Fibroblast of skin of left quadriceps (primary cell): ENCODE data around the gene GUCA2B.

ENCODE experiments used
- DNase-seq, 2 experiments: peaks; one replicate each; pipeline ENCODE4 v3.0.0-alpha.2; 2013; ENCODE audit warnings: low read depth in 2 of 2

GUCA2B gene

GRCh38 chr1:42184616-42185015 lies 31.4 kb downstream of the GUCA2B start:
- no peak for DNase-seq

GRCh38 chr1:42186152-42186551 lies 32.9 kb downstream of the GUCA2B start:
- DNase-seq, result peak; percentile 51 to 54

- no peak for DNase-seq
Measured at GRCh38 chr1:42189931-42190853, 37.0 kb downstream of the GUCA2B start.

DNA sequence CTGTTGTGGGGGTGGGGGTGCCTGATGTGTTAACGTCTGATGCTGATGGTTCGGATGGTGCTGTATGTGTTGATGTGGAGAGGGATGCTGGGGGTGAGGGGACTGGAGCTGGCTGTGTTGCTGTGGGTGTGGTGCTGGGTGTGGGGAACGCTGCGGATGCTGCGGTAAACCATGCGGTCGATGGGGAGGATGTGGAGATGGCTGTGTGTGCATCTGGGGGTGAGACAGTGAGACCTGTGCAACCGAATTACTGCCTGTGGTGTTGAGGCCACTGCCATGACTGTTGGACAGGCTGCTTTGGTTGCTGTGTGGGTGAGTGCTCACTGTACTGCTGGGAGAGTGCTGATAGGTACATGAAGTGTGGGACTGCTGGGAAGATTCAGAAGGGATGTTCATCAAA lies 38.1 kb downstream of the GUCA2B start:
- DNase-seq, result no peak

DNA sequence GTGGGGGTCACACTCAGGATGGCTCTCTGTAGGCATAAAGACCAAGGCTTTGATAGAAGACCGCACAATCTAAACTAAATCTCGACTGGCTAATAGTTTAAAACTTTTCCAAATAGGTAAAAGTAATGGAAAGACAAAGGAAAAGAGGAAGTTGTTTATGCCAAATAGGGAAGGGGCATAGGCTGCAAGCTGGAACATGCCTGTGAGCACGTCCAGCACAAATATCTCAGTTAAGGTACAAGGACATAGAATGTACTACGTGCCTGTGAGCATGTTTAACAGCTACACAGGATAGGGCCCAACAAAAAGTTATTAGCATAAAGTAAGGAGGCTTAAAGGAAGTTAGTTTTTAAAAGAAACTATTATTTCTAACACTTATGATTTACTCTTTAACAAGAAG lies 38.9 kb downstream of the GUCA2B start:
- no peak for DNase-seq

DNA sequence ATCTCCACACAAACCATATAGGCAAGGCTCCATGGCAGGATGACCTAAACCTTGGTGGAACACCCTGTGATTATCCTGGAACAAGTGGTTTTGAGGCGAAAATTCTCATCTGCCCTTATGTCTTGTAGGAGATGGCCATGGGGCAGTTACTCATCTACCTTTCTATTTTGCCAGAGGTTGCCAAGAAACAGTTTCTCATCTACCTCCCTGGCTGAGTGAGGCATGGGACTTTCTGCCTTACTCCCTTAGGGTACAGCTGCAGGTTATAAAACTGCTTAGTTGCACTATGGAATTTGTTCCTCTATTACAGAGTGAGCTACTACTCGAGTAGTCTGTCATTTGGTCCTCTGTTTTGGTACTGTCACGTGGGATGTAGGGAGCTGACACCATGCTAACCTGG lies 42.6 kb downstream of the GUCA2B start:
- DNase-seq, result no peak

DNA sequence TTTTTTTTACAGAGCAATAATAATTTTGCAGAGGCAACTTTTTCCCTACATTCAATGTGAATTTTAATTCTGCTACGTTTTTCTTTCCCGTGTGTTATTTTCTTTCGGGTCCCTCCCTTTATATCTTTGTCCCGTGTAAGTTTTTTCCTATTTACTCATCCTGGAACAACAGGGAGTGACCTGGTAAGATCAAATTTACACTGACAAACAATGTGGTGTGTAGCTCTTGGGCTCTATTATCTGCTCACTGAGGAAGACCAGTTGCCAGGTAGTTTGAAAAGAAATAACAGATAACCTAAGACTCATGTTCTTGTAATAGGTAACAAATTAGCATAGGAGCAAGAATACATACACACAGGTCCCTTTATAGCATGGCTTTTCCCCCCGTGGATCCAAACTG lies 45.0 kb downstream of the GUCA2B start:
- no peak for DNase-seq

GRCh38 chr1:42201986-42202385 lies 48.8 kb downstream of the GUCA2B start:
- no peak for DNase-seq
